ENCODE results near the gene CAP2. TPM values are rescaled to one million over a fixed set of nuclear protein-coding genes. Genes with fewer than 3 reads are reported as not detected.

The CAP2 gene
- total RNA-seq, 4 donors from 2014 or later = 28.5 to 66.5 (median 59.0) TPM

- H3K27me3 ChIP-seq = no peaks in the 10 kb centered on the region
- WGBS, 2 donors (ENCODE audit: low coverage in 1 of 2) = 57 to 75% methylated on average over 6 to 7 of the region's 7 CpGs
- no peak overlapping the region for H3K27ac ChIP-seq
- TF ChIP-seq POLR2A (IDR thresholded peaks at IDR 0.05) (no peak), EP300 (IDR thresholded peaks at IDR 0.05) (no peak), POLR2AphosphoS5 (IDR thresholded peaks at IDR 0.05) (no peak), CTCF (IDR thresholded peaks at IDR 0.05) (no peak)
- H3K4me3 ChIP-seq = no peak overlapping the region
- no peaks in the 10 kb centered on the region for H3K9me3 ChIP-seq
- peaks cover 0 to 13% (median 7%) of the 10 kb centered on the region in 3 donors for H3K4me1 ChIP-seq
- ATAC-seq = no peak
- H3K36me3 ChIP-seq = no peaks in the 10 kb centered on the region
These were observed 7.7 kb upstream of the CAP2 start for GRCh38 chr6:17385660-17386059.

- Histone ChIP-seq H3K4me3 (no peak overlapping the region), H3K4me1 (peaks cover 0 to 9% (median 0%) of the 10 kb centered on the region in 3 donors), H3K27me3 (no peaks in the 10 kb centered on the region), H3K9me3 (no peaks in the 10 kb centered on the region), H3K36me3 (no peaks in the 10 kb centered on the region), H3K27ac (no peak overlapping the region)
- 76 to 93% methylated on average over 3 of the region's 3 CpGs for WGBS, 2 donors (ENCODE audit: low coverage in 1 of 2)
- TF ChIP-seq CTCF (IDR thresholded peaks at IDR 0.05) = no peak
- TF ChIP-seq EP300 (IDR thresholded peaks at IDR 0.05) = no peak
- TF ChIP-seq POLR2A (IDR thresholded peaks at IDR 0.05) = no peak
- no peak for TF ChIP-seq POLR2AphosphoS5 (IDR thresholded peaks at IDR 0.05)
- no peak for ATAC-seq
These were observed 5.0 kb upstream of the CAP2 start for GRCh38 chr6:17388365-17388764.

- no peaks in the 10 kb centered on the region for H3K9me3 ChIP-seq
- peaks cover 0 to 9% (median 0%) of the 10 kb centered on the region in 3 donors for H3K4me1 ChIP-seq
- H3K27ac ChIP-seq = no peak overlapping the region
- TF ChIP-seq POLR2A (IDR thresholded peaks at IDR 0.05) (no peak), EP300 (IDR thresholded peaks at IDR 0.05) (no peak), CTCF (IDR thresholded peaks at IDR 0.05) (no peak), POLR2AphosphoS5 (IDR thresholded peaks at IDR 0.05) (no peak)
- H3K4me3 ChIP-seq = no peak overlapping the region
- 92 to 96% methylated on average over 4 of the region's 4 CpGs for WGBS, 2 donors (ENCODE audit: low coverage in 1 of 2)
- no peaks in the 10 kb centered on the region for H3K36me3 ChIP-seq
- no peak for ATAC-seq
- no peaks in the 10 kb centered on the region for H3K27me3 ChIP-seq
These were observed 4.0 kb upstream of the CAP2 start for GRCh38 chr6:17389274-17389847.

- Histone ChIP-seq H3K4me3 (no peak overlapping the region), H3K27me3 (no peaks in the 10 kb centered on the region), H3K36me3 (no peaks in the 10 kb centered on the region), H3K4me1 (peaks cover 0 to 19% (median 6%) of the 10 kb centered on the region in 3 donors), H3K9me3 (no peaks in the 10 kb centered on the region), H3K27ac (no peak overlapping the region)
- WGBS, 2 donors (ENCODE audit: low coverage in 1 of 2) = 90 to 95% methylated on average over 2 to 3 of the region's 3 CpGs
- ATAC-seq = no peak
- TF ChIP-seq POLR2AphosphoS5 (IDR thresholded peaks at IDR 0.05) (no peak), EP300 (IDR thresholded peaks at IDR 0.05) (no peak), CTCF (IDR thresholded peaks at IDR 0.05) (no peak), POLR2A (IDR thresholded peaks at IDR 0.05) (no peak)
These were observed 3.1 kb upstream of the CAP2 start for GRCh38 chr6:17390276-17390675.

GRCh38 chr6:17391976-17392375, 1.4 kb upstream of the CAP2 start:
- Histone ChIP-seq H3K4me1 (peaks cover 0 to 23% (median 7%) of the 10 kb centered on the region in 3 donors), H3K4me3 (no peak overlapping the region), H3K27ac (no peak overlapping the region), H3K36me3 (no peaks in the 10 kb centered on the region), H3K9me3 (no peaks in the 10 kb centered on the region), H3K27me3 (no peaks in the 10 kb centered on the region)
- no peak for ATAC-seq
- no peak for TF ChIP-seq CTCF (IDR thresholded peaks at IDR 0.05)
- TF ChIP-seq POLR2A (IDR thresholded peaks at IDR 0.05) = no peak
- TF ChIP-seq POLR2AphosphoS5 (IDR thresholded peaks at IDR 0.05) = no peak
- no peak for TF ChIP-seq EP300 (IDR thresholded peaks at IDR 0.05)
- 87 to 100% methylated on average over 1 to 2 of the region's 2 CpGs for WGBS, 2 donors (ENCODE audit: low coverage in 1 of 2)
